GM18519 (cell line): ENCODE results near the gene CFAP52.
"Not testable (repeated sequence)": the region's sequence is repeated elsewhere in the genome, so short reads cannot be mapped to it uniquely, and the experiment has no call there.

Experiments used
- ATAC-seq: cut with Tn5 transposase; IDR thresholded peaks from one replicate; pipeline ENCODE4 v1.9.1; 2021; ENCODE audit warnings: mild to moderate bottlenecking, moderate library complexity; ENCODE audit not compliant: unreplicated experiment, low FRiP score

The CFAP52 gene

DNA sequence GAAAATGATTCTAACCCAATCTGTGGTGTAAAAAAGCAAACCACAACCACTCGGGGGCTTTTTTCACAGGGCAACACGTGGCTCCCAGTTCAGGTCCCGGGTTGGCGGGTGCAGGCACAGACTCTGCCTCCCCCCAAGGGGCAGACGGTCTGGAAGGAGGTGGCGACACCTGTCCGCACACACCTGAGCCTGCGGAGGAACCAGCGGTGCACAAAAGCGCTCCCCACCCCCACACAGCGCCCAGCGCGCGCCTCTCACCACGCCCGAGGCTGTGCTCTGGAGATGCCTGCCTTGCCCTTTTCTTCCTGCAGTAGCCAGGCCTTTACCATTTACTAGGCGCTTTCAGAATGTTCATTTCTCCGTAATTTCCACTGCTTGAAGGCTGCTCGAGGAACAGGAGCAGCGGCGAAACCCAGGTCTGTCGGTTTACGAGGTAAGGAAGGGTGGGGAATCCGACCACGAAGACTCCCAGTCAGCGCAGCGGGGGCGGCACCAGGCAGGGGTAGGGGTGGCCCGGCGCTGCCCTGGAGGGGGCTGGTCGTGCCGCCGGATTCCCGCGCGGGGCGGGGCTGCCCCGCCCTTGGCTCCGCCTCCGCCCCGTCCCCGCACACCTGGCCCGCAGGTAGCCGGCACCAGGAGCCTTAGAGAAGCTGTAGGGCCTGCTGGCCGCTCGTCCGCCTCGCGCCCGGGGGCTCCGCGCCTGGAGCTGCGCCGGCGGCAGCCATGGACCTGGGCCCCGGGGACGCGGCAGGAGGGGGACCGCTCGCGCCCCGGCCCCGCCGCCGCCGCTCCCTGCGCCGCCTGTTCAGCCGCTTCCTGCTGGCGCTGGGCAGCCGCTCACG lies 68.7 kb downstream of the CFAP52 start, which contains the start of gene USP43:
TSS of gene USP43 (plus strand) at position 608 of the 842 bp plus-strand sequence. CDS start at position 724, 116 bp downstream.
- ATAC-seq: no peak

GRCh38 chr17:9645851-9646545 lies 69.6 kb downstream of the CFAP52 start:
- no peak for ATAC-seq

DNA sequence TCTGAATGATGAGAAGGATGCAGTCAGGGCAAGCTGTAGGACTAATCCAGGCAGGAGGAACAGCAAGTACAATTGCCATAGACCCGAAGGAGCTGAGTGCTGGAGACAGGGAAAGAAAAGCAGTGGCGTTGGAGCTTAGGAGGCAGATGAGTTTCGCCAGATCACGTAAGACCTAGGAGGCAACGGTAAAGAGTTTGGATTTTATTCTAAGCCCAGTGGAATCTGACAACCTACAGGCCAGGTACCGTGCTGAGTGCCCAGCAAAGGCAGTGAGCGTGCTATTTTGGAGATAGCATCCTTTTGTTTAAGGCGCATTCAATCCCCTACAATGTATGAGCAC lies 70.1 kb downstream of the CFAP52 start:
- no peak for ATAC-seq

DNA sequence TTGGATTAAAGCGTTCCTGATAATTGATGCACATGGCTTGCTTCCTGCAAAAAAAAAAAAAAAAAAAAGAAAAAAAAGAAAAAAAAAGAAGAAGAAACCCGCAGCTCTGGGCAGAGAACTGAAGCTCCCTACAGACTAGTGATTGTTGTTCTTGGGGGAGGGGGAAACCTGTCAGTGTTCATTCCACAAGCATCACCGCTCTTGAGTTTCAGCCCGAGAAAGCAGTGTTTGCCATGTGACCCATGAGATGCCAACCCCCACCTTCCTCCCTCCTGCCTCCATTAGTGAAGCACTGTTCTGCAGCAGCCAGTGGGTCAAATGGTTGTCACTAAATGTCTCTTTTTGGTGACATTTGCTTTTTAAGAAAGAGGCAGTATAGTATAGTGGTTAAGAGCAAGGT lies 70.6 kb downstream of the CFAP52 start:
- ATAC-seq: no peak

DNA sequence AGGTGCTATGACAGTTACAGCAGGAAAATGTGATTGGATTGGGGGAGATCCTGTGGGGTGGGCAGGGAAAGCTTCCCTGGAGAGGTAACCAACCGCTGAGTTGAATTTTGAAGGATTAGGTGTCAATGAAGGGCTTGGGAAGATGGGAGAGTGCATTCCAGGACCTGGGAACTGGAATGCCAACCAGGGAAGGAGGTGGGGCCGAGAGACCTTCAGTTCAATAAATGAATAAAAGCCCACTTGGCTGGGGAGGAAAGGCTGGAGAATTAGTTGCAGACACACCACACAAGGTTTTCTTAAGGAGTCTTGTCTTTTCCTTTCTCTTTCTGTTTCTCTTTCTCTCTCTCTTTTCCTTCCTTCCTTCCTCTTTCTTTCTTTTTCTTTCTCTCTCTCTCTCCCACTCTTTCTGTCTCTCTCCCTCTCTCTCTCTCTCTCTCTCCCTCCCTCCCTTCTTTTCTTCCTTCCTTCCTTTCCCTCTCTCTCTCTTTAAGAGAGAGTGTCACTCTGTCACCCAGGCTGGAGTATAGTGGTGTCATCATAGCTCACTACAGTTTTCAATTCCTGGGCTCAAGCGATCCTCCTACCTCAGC lies 72.2 kb downstream of the CFAP52 start:
- no peak for ATAC-seq

DNA sequence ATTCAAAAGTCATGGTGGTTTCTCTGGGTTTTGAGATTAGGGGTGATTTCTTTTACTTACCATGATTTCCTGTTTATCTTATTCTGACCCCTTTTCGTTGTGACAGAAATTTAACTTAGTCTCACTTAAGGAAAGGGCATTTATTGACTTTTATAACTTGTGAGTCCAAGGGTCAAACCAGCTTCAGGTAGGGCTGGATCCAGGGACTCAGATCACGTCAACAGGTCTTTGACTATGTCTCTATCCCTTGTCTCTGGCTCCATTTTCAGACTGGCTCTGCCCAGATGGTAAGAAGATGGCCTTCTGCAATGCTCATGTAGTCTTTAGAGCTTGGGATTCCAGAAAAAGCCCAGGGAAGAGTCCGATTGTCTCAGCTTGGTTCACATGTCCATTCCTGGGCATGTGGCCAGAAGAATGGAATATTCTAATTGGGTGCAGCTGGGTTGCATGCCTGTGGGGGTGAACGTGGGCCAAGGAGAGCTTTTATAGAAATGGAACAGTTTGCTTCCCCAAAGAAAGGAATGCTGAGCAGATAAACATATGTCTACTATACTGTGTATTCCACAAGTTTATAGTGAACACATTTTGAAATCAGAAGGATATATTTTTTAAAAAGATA lies 82.3 kb downstream of the CFAP52 start:
- no peak for ATAC-seq

DNA sequence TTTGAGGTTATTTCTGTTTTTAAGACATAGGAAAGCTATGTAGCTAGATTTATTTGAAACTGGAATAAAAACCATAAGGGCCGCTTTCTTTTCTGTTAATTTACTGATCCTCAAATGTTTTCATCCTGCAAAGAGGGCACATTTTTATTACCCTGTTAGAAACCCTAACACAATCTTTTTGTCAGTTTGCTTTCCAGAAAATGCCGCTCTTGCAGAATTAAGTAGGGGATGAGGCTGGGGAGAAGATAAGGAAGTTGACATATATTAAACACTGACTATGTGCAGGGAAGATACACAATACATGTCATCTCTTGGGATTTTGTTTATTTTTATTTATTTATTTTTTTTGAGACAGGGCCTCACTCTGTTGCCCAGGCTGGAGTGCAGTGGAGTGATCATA lies 84.6 kb downstream of the CFAP52 start:
- no peak for ATAC-seq

DNA sequence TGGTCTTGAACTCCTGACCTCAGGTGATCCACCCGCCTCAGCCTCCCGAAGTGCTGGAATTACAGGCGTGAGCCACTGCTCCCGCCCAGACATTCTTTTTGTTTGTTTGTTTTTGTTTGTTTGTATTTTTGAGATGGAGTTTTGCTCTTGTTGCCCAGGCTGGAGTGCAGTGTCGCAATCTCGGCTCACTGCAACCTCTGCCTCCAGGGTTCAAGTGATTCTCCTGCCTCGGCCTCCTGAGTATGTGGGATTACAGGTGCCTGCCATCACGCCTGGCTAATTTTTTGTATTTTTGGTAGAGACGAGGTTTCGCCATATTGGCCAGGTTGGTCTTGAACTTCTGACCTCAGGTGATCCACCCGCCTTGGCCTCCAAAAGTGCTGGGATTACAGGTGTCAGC lies 87.1 kb downstream of the CFAP52 start:
- not testable (repeated sequence) for ATAC-seq

DNA sequence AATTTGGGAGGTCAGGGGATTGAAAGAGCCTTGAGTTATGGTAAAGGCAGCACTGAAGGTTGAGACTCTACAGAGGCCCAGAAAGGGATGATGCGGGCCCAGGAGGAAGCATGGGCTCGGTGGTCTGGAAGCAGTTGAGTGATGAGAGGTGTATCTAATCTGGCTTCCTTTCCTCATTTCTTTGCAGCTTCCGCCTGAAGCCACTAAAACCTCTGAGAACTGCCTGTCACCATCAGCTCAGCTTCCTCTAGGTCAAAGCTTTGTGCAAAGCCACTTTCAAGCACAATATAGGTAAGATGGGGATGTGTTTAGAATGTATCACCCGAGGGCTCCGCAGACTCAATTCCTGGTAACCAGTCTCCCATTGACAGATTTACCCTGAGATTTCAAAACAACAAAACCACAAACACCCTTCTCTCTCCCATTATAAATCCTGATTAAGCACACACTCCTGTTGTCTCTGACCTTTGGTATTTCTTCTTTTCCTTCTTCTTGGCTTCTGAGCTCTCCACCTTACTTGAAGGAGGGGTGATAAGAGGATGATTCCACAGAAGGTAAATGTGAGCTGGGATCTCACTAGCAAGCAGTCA lies 90.1 kb downstream of the CFAP52 start:
- no peak for ATAC-seq

- no peak for ATAC-seq
Observed at GRCh38 chr17:9668517-9668916, 92.1 kb downstream of the CFAP52 start.

GRCh38 chr17:9669551-9670008 lies 93.1 kb downstream of the CFAP52 start:
- ATAC-seq: no peak

GRCh38 chr17:9670596-9670995 lies 94.2 kb downstream of the CFAP52 start:
- no peak for ATAC-seq

- no peak for ATAC-seq
Observed at GRCh38 chr17:9671559-9671958, 95.1 kb downstream of the CFAP52 start.

- ATAC-seq: no peak
Observed at GRCh38 chr17:9672266-9672665, 95.8 kb downstream of the CFAP52 start.

- no peak for ATAC-seq
Observed at GRCh38 chr17:9672691-9673090, 96.2 kb downstream of the CFAP52 start.

DNA sequence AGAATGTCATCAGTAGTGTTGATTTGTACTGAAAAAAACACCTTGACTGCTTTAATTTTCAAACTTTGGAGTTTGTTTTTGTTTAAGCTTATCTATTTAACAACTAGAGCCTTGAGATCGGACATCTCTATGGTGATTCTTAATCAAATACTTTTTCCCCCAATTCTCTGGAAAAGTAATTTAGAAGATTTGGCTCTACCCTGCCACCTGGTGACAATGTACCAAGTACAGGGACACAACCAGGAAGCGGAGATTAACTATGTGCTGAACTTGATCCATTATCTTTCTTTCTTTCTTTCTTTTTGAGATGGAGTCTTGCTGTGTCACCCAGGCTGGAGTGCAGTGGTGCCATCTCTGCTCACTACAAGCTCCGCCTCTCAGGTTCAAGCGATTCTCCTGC lies 99.6 kb downstream of the CFAP52 start:
- no peak for ATAC-seq

- ATAC-seq: no peak
Observed at GRCh38 chr17:9676820-9677310, 100.4 kb downstream of the CFAP52 start.

DNA sequence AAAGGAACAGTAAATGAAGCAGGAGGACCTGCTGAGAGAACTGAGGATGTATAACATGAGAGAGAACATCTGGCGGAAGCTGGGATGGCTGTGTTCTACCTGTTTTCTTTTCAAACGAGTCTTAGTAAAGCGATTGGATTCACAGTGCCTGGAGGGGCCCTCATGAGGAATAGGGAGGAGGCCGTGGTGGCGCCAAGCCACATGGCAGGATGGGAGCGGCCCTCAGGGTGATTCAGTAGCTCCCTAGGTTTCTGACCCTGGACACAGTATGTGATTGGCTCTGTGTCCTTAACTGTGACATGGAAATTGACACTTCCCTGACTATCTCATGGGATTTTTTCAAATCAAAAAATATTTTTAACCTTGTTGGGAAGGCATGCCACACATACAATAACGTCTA lies 101.0 kb downstream of the CFAP52 start:
- no peak for ATAC-seq

DNA sequence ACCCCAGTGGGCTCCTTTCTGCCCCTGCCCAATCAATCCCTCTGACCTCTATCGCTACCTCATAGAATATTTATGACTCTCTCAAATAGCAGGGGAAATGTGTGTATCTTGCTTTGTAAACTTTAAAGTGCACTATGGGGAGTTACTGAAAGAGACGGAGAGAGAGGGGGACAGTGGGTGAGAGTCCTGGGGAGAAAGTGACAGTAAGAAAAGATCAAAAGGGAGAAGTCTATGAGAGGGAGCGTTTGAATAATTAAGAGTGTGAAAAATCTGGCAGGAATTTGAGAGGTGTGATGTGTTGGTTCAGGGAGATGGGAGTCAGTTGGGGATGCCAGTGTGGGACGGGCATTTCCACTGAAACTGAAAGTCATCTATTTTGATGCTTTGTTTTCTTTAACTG lies 101.5 kb downstream of the CFAP52 start:
- ATAC-seq: no peak

- ATAC-seq: no peak
Observed at GRCh38 chr17:9684955-9685621, 108.6 kb downstream of the CFAP52 start.
